ENCODE data around the gene ODF2.

Gene ODF2

DNA sequence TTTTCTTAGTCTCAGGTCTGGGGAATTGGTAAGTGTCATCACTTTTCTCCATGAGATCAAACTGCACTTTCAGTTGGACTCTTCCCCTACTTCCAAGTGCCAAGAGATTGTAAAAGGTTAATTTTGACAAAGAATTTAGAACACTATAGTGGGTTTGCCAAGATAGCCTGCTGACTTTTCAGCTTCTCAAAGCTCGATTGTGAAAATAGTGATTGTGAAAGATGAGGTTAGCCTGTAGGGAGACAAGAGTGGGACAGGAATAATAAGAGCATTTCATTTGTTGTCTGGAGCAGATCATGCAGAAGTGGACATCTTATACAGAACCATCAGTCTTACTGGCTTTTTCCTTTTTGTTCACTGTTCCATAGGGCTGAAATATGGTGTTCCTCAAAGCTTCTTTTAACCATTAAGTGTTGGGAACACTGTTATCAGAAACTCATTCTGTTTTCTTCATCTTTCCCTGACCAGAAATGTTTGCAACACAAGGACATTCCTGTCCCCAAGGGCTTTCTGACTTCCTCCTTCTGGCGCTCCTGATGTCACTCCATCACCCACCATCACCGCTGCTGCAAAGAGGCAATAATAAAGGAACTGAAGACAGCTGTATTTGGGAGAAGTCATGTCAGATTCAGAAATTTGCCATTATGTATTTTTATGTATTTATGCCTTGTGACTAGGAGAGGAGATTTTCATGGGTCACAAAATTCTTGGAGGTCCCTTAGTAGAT lies 85.0 kb downstream of the ODF2 start:
- no peak for DNase-seq

DNA sequence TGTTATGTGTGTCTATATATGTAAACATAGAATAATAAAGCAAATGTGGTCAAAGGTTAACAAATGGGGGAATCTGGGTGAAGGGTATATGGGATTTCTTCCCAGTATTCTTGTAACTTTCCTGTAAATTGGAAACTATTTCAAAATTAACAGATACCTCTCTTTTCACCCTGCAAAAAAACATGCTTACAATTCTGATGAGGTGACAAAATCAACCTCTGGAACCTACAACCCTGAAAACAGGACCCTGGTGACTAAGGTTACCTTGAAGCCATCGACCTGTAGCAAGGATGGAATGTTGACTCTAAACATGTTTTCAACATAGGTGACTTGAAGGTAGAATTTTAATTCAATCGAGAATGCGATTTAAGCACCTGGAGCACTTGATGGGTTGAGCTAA lies 90.7 kb downstream of the ODF2 start:
- DNase-seq, result no peak

DNA sequence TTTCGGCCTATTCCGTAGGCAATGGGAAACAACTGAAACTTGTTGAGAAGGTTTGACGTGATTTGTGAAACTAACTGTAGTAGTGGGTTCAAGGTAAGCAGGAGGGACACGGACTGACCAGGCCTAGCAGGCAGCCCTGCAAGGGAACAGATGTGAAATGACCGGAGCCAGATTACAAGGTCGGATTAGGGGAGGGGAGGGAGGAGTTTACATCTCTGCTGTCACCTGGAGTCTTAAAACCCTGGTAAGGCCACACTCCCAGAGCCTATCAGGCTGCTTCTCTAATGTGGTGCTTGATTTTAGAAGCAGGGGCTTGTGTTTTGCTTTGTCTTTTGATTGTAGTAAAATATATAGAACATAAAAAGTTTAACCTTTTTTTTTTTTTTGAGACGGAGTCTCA lies 93.1 kb downstream of the ODF2 start:
- no peak for DNase-seq

DNA sequence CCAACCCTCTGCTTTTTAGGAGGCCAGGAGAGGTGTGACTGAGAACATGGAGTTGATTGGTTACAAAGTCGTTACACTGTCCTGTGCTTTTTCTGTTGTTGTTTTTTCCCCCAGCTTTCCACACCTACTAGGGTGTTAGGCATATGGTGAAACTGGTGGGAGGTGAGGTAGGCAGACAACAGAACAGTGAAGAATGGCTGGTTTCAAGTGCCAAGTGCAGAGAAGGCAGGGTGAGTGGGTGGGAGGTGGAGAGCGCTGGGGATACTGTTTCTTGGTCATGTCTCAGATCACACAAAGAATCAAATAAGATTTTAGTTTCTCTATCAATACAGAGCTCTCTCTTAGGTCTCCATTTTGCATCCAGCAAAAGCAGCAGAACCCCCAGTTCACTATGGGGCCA lies 94.4 kb downstream of the ODF2 start:
- no peak for DNase-seq
